ENCODE results near the gene DIAPH2.

- no peak for TF ChIP-seq RAD21 (CRISPR knock-in tag; conservative IDR thresholded peaks at IDR 0.05 in 1 of 2, IDR thresholded peaks at IDR 0.05 in 1 of 2)
- no peak for TF ChIP-seq SREBF2 (CRISPR knock-in tag; IDR thresholded peaks at IDR 0.05)
- TF ChIP-seq ATF3 (IDR thresholded peaks at IDR 0.05) = no peak
- no peak for TF ChIP-seq ATF3 (CRISPR knock-in tag; conservative IDR thresholded peaks at IDR 0.05)
- TF ChIP-seq ZKSCAN1 (IDR thresholded peaks at IDR 0.05; ENCODE audit: low read depth, low read length) = no peak
- TF ChIP-seq ZFP1 (CRISPR knock-in tag; IDR thresholded peaks at IDR 0.05) = no peak
- no peak for TF ChIP-seq FOXM1 (IDR thresholded peaks at IDR 0.05; ENCODE audit: low read depth)
- no peak for TF ChIP-seq FOXM1 (CRISPR knock-in tag; IDR thresholded peaks at IDR 0.05; ENCODE audit: low read depth)
- TF ChIP-seq ATF2 (CRISPR knock-in tag; IDR thresholded peaks at IDR 0.05) = no peak
- no peak for TF ChIP-seq OTX1 (CRISPR knock-in tag; IDR thresholded peaks at IDR 0.05)
- TF ChIP-seq ZBTB7A (IDR thresholded peaks at IDR 0.05; ENCODE audit: borderline replicate concordance, control insufficient read depth, low read depth, low read length) = no peak
- TF ChIP-seq EZH2 (IDR thresholded peaks at IDR 0.05; ENCODE audit: borderline replicate concordance, low read depth, low read length) = no peak
- no peak for TF ChIP-seq MYBL2 (IDR thresholded peaks at IDR 0.05; ENCODE audit: low read depth)
- TF ChIP-seq MYBL2 (CRISPR knock-in tag; IDR thresholded peaks at IDR 0.05; ENCODE audit: borderline replicate concordance) = no peak
- TF ChIP-seq CTCF (IDR thresholded peaks at IDR 0.05 in 2 of 3, conservative IDR thresholded peaks at IDR 0.05 in 1 of 3; ENCODE audit: insufficient read depth in 2 of 3, low read depth in 1 of 3, low read length in 3 of 3) = no peak
These were observed 342.8 kb downstream of the DIAPH2 start for GRCh38 chrX:97027384-97027922.
